ENCODE data around the gene DIDO1. TPM values are rescaled to one million over a fixed set of nuclear protein-coding genes. Genes with fewer than 3 reads are reported as not detected.
"Not testable (repeated sequence)": the region's sequence is repeated elsewhere in the genome, so short reads cannot be mapped to it uniquely, and the experiment has no call there.

DIDO1 gene
- total and polyA plus RNA-seq, 5 donors, result 23.3 to 42.5 (median 39.0) TPM

- Histone ChIP-seq H3K4me1 (ENCODE audit: control insufficient read depth, insufficient read depth, low read length) (peaks cover 13% of the 10 kb centered on the region), H3K4me3 (ENCODE audit: low read length) (no peak overlapping the region), H3K27ac (ENCODE audit: low read length) (peak overlapping the region; percentile 28), H3K9me3 (ENCODE audit: control insufficient read depth, low read length) (no peaks in the 10 kb centered on the region), H3K27me3 (ENCODE audit: control insufficient read depth, insufficient read depth) (no peaks in the 10 kb centered on the region)
- DNase-seq (no peak), ATAC-seq (no peak)
- WGBS, result 48% methylated on average over 7 of the region's 7 CpGs
- intact Hi-C loops (cut with DNase I), result no loop called here
Observed at GRCh38 chr20:62923669-62924441, 2.5 kb downstream of the DIDO1 start.

GRCh38 chr20:62923059-62923668, 3.1 kb downstream of the DIDO1 start:
- ATAC-seq; intact Hi-C loops (cut with DNase I); H3K4me3 ChIP-seq (ENCODE audit: low read length); H3K9me3 ChIP-seq (ENCODE audit: control insufficient read depth, low read length); H3K27me3 ChIP-seq (ENCODE audit: control insufficient read depth, insufficient read depth): not testable (repeated sequence)
- peak in 2 of 3 donors; percentile 43 to 68 for DNase-seq
- 56% methylated on average over 17 of the region's 17 CpGs for WGBS
- peaks cover 14% of the 10 kb centered on the region for H3K4me1 ChIP-seq (ENCODE audit: control insufficient read depth, insufficient read depth, low read length)
- H3K27ac ChIP-seq (ENCODE audit: low read length), result peak overlapping the region; percentile 27

DNA sequence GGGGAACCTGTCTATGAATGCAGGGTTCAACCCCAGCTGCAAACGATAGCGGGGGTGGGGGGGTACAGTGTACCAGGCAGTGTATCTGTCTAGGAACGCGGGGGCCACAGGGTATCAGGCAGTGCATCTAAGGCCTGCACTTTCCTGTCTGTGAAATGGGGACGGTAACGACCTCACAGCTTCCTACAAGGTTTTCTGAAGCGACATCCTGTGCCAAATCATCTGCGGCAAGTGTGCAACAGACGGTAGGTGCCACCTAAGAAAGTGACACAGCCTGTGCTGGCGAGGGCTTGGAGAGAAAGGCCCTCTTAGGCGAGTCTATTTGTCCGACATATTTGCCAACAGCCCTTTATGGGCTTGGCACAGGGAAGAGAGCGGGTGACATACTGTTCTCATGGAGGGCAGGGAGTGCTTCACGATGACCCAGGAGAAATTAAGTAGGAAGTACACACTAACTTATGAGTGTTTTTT, 3.8 kb downstream of the DIDO1 start:
- Histone ChIP-seq H3K9me3 (ENCODE audit: control insufficient read depth, low read length) (no peaks in the 10 kb centered on the region), H3K27ac (ENCODE audit: low read length) (peak overlapping the region; percentile 3), H3K4me3 (ENCODE audit: low read length) (no peak overlapping the region), H3K4me1 (ENCODE audit: control insufficient read depth, insufficient read depth, low read length) (peaks cover 16% of the 10 kb centered on the region), H3K27me3 (ENCODE audit: control insufficient read depth, insufficient read depth) (no peaks in the 10 kb centered on the region)
- intact Hi-C loops (cut with DNase I), result no loop called here
- no peak for ATAC-seq
- DNase-seq, result no peak
- WGBS, result 73% methylated on average over 14 of the region's 14 CpGs

DNA sequence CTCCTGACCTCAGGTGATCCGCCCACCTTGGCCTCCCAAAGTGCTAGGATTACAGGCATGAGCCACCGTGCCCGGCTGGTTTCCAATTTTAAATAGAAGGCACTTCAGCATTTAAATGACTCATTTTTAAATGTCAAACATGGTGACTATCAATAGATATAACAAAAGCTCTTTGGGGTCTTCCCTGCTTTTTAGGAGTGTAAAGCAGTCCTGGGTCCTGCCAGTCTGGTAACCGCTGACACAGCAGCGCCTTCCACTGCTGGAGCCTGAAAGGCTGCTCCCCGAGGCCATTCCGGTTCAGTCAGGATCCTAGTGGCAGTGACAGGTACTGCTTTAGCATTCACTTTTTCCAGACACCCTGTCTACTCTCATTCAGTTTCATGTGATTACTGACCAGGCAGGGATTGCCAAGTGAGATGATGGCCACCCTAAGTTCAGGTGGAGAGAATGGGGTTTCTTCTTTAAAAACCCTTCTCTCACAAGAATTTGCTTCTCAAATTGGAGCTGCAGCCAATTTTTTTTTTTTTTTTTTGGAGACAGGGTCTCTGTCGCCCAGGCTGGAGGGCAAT, 5.1 kb downstream of the DIDO1 start:
- Histone ChIP-seq H3K27me3 (ENCODE audit: control insufficient read depth, insufficient read depth) (no peaks in the 10 kb centered on the region), H3K27ac (ENCODE audit: low read length) (no peak overlapping the region), H3K4me1 (ENCODE audit: control insufficient read depth, insufficient read depth, low read length) (peaks cover 23% of the 10 kb centered on the region), H3K9me3 (ENCODE audit: control insufficient read depth, low read length) (no peaks in the 10 kb centered on the region), H3K4me3 (ENCODE audit: low read length) (no peak overlapping the region)
- ATAC-seq (peak; percentile 22 to 68), DNase-seq (peak in 2 of 3 donors; percentile 44 to 61)
- intact Hi-C loops (cut with DNase I), result no loop called here
- 42% methylated on average over 8 of the region's 8 CpGs for WGBS

GRCh38 chr20:62920039-62920645, 6.2 kb downstream of the DIDO1 start:
- no peak for DNase-seq
- Histone ChIP-seq H3K27me3 (ENCODE audit: control insufficient read depth, insufficient read depth) (no peaks in the 10 kb centered on the region), H3K27ac (ENCODE audit: low read length) (no peak overlapping the region), H3K9me3 (ENCODE audit: control insufficient read depth, low read length) (no peaks in the 10 kb centered on the region), H3K4me3 (ENCODE audit: low read length) (no peak overlapping the region), H3K4me1 (ENCODE audit: control insufficient read depth, insufficient read depth, low read length) (peaks cover 23% of the 10 kb centered on the region)
- 72% methylated on average over 10 of the region's 10 CpGs for WGBS
- intact Hi-C loops (cut with DNase I), result no loop called here
- ATAC-seq, result no peak

- peaks cover 32% of the 10 kb centered on the region for H3K4me1 ChIP-seq (ENCODE audit: control insufficient read depth, insufficient read depth, low read length)
- no peak overlapping the region for H3K27ac ChIP-seq (ENCODE audit: low read length)
- H3K4me3 ChIP-seq (ENCODE audit: low read length), result no peak overlapping the region
- 51% methylated on average over 6 of the region's 6 CpGs for WGBS
- H3K27me3 ChIP-seq (ENCODE audit: control insufficient read depth, insufficient read depth), result no peaks in the 10 kb centered on the region
- no peaks in the 10 kb centered on the region for H3K9me3 ChIP-seq (ENCODE audit: control insufficient read depth, low read length)
- DNase-seq, result no peak
- intact Hi-C loops (cut with DNase I), result no loop called here
- no peak for ATAC-seq
Observed at GRCh38 chr20:62918831-62919230, 7.5 kb downstream of the DIDO1 start.

GRCh38 chr20:62918147-62918546, 8.2 kb downstream of the DIDO1 start:
- no peaks in the 10 kb centered on the region for H3K27me3 ChIP-seq (ENCODE audit: control insufficient read depth, insufficient read depth)
- DNase-seq (no peak), ATAC-seq (no peak)
- intact Hi-C loops (cut with DNase I), result no loop called here
- H3K27ac ChIP-seq (ENCODE audit: low read length), result no peak overlapping the region
- no peak overlapping the region for H3K4me3 ChIP-seq (ENCODE audit: low read length)
- 44% methylated on average over 3 of the region's 3 CpGs for WGBS
- no peaks in the 10 kb centered on the region for H3K9me3 ChIP-seq (ENCODE audit: control insufficient read depth, low read length)
- peaks cover 29% of the 10 kb centered on the region for H3K4me1 ChIP-seq (ENCODE audit: control insufficient read depth, insufficient read depth, low read length)

GRCh38 chr20:62917720-62918119, 8.6 kb downstream of the DIDO1 start:
- H3K4me3 ChIP-seq (ENCODE audit: low read length), result no peak overlapping the region
- no peaks in the 10 kb centered on the region for H3K27me3 ChIP-seq (ENCODE audit: control insufficient read depth, insufficient read depth)
- DNase-seq (no peak), ATAC-seq (no peak)
- intact Hi-C loops (cut with DNase I), result no loop called here
- H3K27ac ChIP-seq (ENCODE audit: low read length), result no peak overlapping the region
- peaks cover 29% of the 10 kb centered on the region for H3K4me1 ChIP-seq (ENCODE audit: control insufficient read depth, insufficient read depth, low read length)
- 59% methylated on average over 3 of the region's 3 CpGs for WGBS
- no peaks in the 10 kb centered on the region for H3K9me3 ChIP-seq (ENCODE audit: control insufficient read depth, low read length)

DNA sequence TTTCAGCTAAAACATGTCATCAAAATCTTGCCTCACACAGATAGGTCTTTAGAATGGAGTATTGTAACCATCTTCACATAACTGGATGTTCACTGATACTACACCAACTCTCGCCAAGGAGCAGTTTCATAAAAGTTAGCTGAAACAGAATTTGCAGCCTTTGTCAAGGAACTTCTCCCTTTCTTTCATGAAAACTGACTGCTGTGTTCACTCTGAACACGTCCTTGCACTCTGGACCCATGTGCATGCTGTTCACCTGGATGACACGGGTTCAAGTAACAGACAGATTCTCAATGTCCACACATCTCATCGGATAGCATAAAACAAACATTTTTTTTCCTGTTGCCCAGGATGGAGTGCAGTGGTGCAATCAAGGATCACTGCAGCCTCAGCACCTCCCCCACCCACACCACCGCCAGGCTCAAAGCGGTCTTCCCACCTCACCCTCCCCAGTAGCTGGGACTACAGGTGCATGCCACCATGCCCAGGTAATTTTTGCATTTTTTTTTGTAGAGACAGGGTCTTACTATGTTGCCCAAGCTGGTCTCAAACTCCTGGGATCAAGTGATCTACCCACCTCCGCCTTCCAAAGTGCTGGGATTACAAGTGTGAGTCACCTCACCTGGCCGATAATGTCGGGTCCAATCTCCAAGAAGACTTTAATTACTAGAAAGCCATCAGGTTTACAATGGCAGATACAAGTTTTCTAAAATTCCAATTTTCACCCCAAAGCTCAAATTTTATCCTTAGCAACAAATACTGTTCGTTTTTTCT, 9.4 kb downstream of the DIDO1 start:
- ATAC-seq (no peak), DNase-seq (no peak)
- no peaks in the 10 kb centered on the region for H3K27me3 ChIP-seq (ENCODE audit: control insufficient read depth, insufficient read depth)
- intact Hi-C loops (cut with DNase I), result no loop called here
- H3K4me1 ChIP-seq (ENCODE audit: control insufficient read depth, insufficient read depth, low read length), result peaks cover 23% of the 10 kb centered on the region
- WGBS, result 79% methylated on average over 10 of the region's 10 CpGs
- no peaks in the 10 kb centered on the region for H3K9me3 ChIP-seq (ENCODE audit: control insufficient read depth, low read length)
- no peak overlapping the region for H3K4me3 ChIP-seq (ENCODE audit: low read length)
- H3K27ac ChIP-seq (ENCODE audit: low read length), result no peak overlapping the region

GRCh38 chr20:62914970-62915457, 11.3 kb downstream of the DIDO1 start:
- ATAC-seq, result peak; percentile 76 to 86
- no peak for DNase-seq
- H3K4me1 ChIP-seq (ENCODE audit: control insufficient read depth, insufficient read depth, low read length), result peaks cover 19% of the 10 kb centered on the region
- WGBS, result 17% methylated on average over 8 of the region's 8 CpGs
- intact Hi-C loops (cut with DNase I), result no loop called here
- no peaks in the 10 kb centered on the region for H3K27me3 ChIP-seq (ENCODE audit: control insufficient read depth, insufficient read depth)
- peak overlapping the region; percentile 26 for H3K4me3 ChIP-seq (ENCODE audit: low read length)
- no peak overlapping the region for H3K27ac ChIP-seq (ENCODE audit: low read length)
- H3K9me3 ChIP-seq (ENCODE audit: control insufficient read depth, low read length), result no peaks in the 10 kb centered on the region

Measured in right cardiac atrium (tissue), 5 donors.